GM19467 (cell line): Measurements from ENCODE around the gene MYLK.
"Not testable (repeated sequence)": the region's sequence is repeated elsewhere in the genome, so short reads cannot be mapped to it uniquely, and the experiment has no call there.

Experiments
- ATAC-seq: cut with Tn5 transposase; IDR thresholded peaks from one replicate; pipeline ENCODE4 v1.9.1; 2021; ENCODE audit warnings: mild to moderate bottlenecking, moderate library complexity; ENCODE audit not compliant: unreplicated experiment

Gene MYLK, protein sequence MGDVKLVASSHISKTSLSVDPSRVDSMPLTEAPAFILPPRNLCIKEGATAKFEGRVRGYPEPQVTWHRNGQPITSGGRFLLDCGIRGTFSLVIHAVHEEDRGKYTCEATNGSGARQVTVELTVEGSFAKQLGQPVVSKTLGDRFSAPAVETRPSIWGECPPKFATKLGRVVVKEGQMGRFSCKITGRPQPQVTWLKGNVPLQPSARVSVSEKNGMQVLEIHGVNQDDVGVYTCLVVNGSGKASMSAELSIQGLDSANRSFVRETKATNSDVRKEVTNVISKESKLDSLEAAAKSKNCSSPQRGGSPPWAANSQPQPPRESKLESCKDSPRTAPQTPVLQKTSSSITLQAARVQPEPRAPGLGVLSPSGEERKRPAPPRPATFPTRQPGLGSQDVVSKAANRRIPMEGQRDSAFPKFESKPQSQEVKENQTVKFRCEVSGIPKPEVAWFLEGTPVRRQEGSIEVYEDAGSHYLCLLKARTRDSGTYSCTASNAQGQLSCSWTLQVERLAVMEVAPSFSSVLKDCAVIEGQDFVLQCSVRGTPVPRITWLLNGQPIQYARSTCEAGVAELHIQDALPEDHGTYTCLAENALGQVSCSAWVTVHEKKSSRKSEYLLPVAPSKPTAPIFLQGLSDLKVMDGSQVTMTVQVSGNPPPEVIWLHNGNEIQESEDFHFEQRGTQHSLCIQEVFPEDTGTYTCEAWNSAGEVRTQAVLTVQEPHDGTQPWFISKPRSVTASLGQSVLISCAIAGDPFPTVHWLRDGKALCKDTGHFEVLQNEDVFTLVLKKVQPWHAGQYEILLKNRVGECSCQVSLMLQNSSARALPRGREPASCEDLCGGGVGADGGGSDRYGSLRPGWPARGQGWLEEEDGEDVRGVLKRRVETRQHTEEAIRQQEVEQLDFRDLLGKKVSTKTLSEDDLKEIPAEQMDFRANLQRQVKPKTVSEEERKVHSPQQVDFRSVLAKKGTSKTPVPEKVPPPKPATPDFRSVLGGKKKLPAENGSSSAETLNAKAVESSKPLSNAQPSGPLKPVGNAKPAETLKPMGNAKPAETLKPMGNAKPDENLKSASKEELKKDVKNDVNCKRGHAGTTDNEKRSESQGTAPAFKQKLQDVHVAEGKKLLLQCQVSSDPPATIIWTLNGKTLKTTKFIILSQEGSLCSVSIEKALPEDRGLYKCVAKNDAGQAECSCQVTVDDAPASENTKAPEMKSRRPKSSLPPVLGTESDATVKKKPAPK (N-terminal part only)

DNA sequence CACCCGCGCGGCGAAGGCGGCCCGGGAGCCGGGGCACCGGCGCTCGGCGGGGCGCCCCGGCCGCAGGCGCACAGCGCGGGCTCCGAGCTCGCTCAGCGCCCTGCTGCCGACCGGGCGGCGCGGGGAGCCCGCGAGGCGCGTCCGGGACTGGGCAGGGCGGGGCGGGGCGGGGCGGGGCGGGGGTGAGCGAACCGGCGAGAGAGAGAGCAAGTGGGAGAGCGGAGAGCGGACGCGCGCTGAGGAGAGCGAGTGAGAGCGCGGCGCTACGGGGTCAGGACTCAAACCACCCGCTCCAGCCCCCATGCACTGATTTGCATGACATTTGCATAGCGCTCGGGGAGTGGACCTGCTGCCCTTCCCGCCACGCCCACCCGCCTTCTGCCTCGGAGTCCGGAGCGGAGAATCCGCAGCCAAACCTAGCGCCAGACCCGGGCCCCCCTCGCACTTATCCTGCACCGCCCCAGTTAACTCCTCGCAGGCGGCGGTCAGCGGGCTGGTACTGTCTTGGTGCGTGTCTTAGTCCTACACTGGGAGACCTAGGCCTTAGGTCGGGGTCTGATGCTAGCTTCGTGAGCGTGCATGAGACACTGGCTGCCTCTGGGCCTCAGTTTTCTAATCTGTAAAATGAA lies at the start of gene MYLK:
MYLK (minus strand) TSS at position 130 of the 629 bp plus-strand sequence. CDS start 90,491 bp downstream, outside the sequence.
- ATAC-seq, result peak; percentile 68

DNA sequence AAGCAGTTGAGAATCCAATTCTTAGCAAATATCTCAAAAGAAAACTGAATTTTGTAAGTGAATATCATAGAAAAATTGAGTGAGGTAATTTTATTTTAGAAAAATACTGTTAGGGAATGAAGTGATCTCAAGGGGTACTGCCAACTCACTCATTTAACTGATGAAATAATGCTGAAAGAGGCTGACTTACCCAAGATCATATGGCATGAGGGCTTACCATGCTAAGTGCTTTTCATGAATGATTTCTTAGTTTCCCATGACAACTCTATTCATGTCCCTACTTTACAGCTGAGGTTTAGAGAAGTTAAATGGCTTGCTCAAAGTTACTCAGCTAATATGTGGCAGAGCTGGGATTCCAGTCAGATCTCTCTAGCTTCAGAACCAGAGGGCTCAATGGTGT lies 46.3 kb upstream of the MYLK start:
- no peak for ATAC-seq

DNA sequence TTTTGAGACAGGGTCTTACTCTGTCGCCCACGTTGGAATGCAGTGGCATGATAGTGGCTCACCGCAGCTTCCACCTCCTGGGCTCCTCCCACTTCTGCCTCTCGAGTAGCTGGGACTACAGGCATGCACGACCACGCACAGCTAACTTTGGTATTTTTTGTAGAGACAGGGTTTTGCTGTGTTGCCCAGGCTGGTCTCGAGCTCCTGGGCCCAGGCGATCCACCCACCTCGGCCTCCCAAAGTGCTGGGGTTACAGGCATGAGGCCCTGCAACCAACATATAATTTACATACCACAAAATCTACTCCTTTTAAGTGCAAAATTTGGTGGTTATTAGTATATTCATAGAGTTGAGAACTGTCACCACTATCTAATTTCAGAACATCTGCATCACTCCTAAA lies 45.2 kb upstream of the MYLK start:
- ATAC-seq, result no peak

DNA sequence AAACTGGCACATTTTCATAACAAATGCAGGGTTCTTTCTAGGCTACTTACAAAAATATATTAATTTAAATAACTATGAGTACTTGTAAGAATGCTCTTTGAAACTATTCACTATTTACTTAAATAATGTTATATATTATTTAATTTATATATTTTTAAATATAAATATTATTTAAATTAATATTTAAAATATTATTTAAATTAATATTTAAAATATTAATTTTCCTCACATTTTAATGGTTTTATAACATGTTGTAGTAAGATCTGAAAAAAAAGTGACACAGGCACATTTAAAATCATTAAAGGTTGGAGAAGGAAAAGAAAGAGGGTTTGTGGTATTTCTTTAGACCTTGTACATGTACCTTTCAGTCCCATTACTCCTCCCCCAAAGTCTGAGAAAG lies 42.3 kb upstream of the MYLK start:
- no peak for ATAC-seq

DNA sequence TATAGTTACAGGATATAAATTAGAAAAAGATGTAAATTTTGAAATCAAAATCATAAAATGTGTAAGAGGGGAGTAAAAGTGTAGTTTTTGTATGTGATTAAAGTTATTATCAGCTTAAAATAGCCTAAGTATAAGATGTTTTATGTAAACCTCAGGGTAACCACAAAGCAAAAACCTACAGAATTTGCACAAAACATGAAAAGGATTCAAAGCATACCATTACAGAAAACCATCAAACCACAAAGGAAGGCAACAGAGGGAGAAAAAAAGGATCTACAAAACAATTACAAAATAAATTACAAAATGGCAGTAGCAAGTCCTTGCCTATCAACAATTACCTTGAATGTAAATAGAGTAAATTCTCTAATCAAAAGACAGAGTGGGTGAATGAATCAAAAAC lies 36.7 kb upstream of the MYLK start:
- no peak for ATAC-seq

DNA sequence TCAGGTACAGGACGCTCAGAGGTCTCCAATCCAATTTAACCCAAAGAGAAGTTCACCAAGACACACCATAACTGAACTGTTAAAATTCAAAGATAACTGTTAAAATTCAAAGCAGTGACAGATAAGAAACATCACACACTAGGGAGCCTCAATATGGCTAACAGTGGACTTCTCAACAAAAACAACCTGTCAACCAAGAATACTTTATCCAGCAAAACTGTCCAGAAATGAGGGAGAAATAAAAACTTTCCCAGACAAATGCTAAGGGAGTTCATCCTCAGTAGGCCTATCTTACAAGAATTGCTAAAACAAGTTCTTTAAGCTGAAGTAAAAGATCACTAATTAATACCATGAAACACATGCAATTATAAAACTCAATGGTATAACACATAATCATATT lies 36.3 kb upstream of the MYLK start:
- no peak for ATAC-seq

DNA sequence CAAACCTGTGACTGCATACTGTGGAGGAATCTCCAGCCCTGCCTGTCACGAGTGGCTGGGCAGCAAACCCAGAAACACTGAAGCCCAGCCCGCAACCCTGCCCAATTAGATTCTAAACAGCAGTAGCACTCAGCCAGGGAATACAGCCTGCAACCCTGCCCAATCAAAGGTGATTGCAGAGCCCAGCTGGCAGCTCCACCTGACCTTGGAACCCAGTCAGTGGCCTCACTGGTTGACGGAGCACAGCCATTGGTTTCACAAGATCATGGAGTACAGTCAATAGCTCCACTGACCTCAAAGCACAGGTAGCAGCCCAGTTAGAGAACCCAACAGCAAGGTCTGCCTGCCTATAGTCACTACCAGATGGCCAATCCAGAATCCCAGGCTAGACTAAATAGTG lies 35.2 kb upstream of the MYLK start:
- ATAC-seq, result no peak

DNA sequence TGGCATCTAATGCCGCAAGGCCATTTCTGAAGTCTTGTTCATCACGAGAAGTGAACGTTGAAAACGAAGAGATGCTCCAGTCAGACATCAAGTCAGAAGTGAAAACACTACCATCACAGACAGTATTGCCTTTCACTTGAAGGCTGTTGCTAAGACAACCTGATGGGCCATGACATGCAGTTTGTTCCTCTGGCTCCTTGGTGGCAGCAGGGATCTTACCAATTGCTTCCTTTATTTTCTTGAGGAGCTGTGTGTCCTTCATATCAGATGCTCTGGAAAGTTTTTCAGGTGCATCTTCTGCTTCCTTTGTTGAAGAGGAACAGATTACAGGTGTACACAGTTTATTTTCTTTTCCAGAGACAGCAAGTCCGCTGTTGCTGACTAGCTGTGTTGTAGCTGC lies 30.7 kb upstream of the MYLK start:
- no peak for ATAC-seq

DNA sequence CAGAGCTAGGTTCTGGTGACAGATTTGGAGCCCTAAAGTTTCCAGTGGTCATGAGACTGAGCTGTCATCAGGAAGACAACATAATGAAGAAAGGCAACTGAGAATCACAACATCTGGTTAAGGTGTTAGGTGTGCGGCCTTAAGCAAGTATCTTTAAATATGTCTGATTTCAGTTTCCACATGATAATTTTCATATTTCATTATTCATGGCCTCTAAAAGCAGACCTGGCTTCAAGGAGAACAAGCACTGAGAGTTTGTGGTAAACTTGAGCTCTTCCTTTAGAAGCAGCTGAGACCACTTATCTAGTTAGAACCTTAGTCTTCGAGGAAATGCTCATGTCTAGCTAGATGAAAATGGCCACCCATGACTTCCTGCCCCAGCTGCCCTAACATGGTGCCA lies 25.7 kb upstream of the MYLK start:
- no peak for ATAC-seq

DNA sequence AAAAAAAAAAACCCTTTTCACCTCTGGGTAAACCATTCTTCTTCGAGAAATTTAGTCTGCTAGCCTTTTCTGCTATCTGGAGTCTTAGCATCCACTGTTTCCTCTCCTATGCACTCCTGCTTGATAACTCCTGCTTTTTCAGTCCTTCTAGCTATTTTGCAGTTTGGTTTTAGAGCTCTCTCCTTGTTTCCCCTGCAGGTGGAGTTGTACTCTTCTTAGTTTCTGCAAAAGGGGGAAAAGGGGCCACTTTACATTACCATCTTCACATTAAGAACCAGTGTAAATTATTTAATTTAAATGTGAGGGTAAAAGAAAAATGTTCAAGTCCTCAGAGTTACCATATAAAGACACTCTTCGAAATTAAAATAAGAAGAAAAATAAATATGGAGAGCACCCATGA lies 23.6 kb upstream of the MYLK start:
- ATAC-seq, result no peak

DNA sequence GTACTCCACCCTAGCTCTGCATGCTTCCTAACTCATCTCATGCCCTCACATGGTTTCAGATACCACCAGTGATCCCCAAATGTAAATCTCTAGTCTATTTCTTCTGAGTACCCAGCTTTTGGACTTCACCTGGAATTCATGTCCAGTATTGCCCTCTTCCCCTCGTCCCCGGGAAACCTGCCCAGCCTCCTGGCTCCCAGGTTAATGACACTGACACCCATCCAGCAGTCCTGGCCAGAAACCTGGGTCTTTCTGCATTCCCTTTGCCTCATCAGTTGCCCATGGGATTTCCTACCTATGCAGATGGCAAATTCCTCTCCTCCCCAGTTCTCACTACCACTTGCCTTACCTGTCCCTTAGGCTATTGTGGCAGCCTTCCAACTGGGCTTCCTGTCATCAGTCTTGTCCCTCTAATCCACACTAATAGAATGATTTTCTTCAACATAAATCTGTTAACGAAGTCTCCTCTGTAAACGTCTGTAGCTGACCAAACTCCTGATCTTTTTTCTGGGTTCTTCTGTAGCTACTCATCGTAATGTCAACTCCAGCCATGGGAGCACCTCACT lies 15.3 kb upstream of the MYLK start:
- no peak for ATAC-seq

DNA sequence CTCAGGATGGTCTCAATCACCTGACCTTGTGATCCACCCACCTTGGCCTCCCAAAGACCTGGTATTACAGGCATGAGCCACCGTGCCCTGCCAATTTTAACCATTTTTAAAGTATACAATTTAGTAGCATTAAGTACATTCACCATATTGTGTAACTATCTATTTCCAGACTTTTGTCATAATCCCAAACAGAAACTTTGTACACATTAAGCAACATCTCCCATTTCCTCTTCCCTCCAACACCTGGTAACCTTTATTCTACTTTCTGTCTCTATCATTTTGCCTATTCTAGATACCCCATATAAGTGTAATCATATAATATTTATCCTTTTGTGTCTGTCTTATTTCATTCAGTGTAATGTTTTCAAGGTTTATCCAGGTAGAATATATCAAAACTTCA lies 8.9 kb upstream of the MYLK start:
- ATAC-seq, result no peak

DNA sequence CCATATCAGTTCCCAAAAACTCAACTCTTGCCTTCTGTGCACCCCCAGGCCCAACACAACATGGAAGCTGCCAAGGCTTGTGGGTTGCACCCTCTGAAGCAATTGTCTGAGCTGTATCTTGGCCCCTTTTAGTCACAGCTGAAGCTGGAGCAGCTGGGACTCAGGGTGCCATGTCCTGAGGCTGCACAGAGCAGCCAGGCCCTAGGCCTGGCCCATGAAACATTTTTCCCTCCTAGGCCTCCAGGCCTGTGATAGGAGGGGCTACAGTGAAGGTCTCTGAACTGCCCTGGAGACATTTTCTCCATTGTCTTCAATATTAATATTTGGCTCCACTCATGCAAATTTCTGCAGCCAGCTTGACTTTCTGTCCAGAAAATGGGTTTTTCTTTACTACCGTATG lies 8.1 kb upstream of the MYLK start:
- no peak for ATAC-seq

DNA sequence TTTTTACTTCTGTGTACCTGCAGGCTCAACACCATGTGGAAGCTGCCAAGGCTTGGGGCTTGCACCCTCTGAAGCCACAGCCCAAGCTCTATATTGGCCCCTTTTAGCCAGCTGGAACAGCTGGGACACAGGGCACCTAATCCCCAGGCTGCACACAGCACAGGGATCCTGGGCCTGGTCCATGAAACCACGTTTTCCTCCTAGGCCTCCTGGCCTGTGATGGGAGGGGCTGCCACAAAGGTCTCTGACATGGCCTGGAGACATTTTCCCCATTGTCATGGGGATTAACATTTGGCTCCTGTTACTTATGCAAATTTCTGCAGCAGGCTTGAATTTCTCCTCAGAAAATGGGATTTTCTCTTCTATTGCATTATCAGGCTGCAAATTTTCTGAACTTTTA lies 6.9 kb upstream of the MYLK start:
- not testable (repeated sequence) for ATAC-seq

DNA sequence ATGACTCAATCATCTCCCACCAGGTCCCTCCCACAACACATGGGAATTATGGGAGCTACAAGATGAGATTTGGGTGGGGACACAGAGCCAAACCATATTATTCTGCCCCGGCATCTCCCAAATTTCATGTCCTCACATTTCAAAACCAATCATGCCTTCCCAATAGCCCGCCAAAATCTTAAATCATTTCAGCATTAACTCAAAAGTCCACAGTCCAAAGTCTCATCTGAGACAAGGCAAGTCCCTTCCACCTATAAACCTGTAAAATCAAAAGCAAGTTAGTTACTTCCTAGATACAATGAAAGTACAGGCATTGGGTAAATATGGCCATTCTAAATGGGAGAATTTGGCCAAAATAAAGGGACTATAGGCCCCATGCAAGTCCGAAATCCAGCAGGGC lies 6.0 kb upstream of the MYLK start:
- ATAC-seq, result not testable (repeated sequence)

DNA sequence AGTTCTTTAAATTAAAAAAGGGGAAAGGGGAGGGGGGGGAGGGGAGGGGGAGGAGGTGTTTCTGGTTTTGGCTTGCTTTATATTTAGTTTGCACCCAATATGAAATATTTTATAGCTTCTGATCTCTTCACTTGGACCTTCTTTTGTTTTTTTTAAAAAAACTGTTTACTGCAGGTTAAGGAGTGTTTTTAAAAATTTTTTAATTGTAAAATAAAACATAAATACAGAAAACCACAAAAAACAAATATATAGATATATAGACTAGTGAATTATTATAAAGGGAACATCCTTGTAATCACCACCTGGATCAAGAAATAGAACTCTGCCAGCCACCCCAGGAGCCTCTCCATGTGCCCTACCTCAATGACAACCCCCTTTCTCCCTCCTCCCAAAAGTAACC lies 861 bp upstream of the MYLK start:
- ATAC-seq, result no peak

DNA sequence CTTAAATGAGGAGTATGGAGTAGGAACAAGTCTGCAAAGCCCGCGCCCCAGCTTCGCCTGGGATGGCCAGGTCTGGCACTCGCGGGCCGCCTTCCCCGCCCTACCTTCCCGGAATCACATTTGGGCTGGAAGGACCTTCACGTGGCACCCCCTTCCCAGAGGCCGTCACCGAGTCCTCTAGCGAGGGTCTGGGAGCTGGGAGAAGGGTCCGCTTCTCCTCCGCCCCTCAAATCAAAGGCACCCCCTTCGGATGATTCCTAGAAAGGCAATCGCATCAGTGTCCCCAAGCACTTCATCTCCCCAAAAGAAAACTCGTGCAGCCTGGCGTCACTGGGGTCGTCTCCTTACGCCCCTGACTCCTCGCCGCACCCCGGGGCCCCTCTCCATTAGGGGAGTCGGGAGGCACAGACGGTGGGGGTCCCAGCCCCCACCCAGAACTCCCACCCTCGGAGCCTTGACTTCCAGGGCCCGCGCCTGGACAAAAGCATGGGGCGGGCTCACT lies 380 bp downstream of the MYLK start:
- ATAC-seq, result no peak

DNA sequence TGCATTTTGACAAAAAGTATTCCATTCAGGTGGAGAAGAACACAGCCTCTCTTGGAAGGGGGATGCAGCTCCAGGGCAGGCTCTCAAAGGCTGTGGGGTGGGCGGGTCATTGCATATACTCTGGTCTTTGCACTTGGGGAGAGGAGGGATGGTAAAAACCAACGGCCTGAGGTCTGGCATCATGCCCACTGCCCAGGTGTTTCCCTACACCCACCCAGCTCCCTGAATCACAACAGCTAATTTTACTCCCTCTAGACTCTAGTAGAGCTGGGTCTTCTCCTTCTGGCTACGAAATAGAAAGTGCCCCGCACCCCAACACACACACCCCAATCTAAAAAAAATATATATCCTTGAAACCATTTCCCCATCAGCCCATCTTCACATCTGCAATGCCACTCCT lies 1.0 kb downstream of the MYLK start:
- no peak for ATAC-seq

DNA sequence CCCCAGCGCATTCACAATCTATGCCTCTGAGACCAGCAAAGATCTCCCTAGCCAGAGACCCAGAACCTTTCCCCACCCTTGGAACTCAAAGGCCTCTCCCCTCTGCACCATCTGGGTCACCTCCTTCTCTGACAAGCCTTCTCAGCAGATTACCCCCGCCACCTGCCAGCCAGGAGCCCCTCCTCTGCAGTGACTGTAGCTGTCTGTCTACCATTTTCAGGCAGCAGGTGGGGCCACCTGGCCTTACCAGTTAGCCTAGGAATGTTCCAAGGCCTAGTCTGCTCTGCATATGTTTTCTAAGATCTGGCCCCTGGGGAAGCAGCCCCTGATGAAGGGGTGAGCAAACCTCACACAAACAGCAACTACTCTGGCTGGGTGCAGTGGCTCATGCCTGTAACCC lies 2.4 kb downstream of the MYLK start:
- no peak for ATAC-seq

DNA sequence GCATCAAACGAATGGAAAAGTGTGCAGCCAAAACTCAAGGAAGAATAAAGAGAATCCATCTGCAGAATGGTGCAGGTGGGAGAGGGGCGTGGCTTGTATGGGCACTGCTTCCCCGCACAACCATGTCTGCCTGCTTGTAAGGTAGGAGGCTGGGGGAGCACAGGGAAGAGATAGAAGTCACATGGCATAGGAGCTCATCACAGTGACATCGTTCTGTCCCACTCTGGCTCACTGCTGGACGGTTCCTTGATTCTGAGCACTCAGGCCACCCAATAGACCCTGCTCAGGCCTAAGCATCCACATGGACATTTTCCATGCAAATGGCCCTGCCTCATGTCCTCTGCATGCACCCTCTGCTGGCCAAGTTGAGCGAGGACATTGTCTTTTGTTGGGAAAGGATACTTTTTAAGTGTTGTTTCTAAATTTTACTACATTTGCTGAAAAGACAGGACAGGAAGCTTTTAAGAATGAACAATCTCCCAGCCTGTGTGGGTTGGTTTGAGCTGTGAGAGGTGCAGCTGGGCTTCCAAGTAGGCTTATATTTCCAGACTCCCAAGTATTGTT lies 3.1 kb downstream of the MYLK start:
- no peak for ATAC-seq
